GM18868 (cell line): Measurements from ENCODE around the gene IL23R.
A peak's percentile ranks its signal among the peaks of the same experiment; 100 is the strongest.

ENCODE experiments used
- ATAC-seq: cut with Tn5 transposase; IDR thresholded peaks from one replicate; pipeline ENCODE4 v1.9.1; 2021; ENCODE audit warnings: mild to moderate bottlenecking, moderate library complexity; ENCODE audit not compliant: unreplicated experiment

Gene IL23R

DNA sequence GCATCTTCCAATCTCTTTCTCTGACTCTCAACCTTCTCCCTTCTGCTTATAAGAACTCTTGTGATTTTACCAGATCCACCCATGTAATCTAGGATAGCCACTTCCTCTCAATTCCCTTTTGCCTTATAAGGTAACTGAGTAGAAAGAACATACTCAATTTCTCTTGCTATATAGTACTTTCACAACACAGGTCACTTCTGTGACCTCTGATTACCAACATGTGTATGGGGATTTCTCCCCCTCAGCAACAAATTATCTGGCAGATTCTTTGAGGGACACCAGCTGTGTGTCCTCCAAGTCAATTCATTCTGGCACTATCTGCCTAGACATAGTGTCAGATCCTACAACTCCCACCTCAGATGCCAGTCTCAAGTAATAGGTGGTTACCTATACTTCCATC lies 62.5 kb downstream of the IL23R start:
- no peak for ATAC-seq

DNA sequence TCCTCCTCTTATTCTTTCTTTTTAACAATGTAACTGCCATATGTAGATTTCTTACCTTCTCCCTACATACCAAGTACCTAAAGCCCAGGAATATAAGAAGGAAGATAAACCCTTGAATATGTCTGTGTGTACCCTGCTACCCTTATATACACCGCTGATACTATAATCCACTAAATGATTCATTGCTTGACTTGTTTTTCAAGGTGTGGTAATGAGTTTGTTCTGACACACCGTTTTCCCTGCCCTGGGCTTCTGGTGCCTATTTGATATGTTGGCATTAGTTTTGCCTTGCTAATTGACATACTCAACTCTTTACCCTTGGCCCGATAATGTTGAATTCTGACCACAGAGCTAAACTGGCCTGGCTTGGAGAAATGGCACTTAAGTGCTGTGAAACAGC lies 64.3 kb downstream of the IL23R start:
- no peak for ATAC-seq

DNA sequence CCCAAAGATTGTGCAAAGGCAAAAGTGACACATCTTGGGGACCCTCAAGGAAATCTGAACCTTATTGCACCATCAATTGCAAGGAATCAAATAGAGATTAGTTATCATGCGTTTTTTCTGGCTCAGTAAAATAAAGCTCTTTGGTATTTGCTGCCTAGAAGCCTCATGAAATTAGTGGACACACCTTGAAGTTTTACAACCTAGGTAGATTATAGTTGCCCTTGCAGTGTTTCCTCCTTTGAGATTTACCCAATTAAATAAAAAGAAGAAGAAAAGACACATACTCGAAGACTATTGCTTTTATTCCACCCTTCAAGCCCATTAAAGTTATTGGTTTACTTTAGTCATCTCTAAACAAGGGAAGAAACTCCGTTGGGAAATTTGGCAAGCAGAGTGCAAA lies 70.0 kb downstream of the IL23R start:
- ATAC-seq: no peak

DNA sequence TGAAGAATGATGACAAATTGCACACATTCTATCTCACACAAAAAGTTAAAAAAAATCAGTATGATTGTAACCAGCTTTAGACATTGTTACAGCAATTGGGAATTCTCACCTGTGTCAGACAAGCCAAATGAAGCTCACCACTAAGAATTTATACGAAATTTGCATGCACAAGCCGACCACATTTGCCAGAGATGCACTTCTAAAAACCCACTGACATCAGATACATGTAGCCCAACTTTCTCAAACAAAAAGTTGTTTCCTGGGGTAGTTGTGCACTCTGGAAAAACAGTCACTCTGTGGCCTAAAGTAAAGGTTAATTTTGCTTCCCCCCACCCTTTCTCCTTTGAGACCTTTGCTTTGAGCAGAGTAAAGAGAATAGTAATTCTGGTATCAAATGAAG lies 73.5 kb downstream of the IL23R start:
- no peak for ATAC-seq

DNA sequence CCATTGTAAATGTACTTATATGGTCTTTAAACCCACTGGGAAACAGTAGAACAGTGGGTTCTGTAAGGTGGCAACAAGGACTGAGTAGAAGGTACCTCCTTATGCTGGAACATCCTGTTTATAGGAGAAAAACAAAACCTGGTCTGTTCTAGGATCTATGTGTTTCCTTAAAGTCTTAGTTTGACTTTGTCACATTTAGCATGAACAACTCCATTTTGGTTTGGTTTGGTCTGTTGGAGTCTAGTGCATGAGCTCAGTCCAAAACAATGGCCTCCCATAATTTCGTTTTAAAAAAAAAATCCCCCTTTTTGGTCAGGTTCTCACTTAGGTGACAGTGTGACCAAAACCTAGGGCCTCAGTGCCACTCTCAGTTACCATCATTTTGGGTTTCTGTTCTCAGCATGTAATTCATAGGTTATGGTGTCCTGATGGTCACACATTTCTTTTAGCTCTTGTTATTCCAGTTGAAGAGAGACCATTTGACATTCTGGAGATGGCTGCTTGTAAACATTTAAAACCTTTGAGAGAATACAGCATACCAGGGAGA lies 75.0 kb downstream of the IL23R start:
- peak; percentile 57 for ATAC-seq

DNA sequence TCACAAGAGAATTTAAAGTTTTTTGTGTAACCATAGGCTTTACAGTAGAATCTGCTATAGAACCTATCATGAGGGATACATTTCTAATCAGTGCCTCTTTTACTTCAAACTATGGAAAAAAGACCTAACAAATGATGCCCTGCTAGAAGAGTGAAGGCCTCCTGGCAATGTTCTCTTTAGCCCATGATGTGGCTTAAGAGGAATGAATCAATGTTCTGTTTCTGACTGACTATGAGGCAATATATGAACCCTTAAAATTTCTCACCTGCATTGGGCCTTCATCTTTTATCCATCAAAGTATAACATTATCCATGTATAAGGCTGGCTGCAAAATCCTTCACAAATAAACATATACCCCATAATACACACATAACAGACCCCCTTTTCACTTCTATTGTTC lies 75.8 kb downstream of the IL23R start:
- ATAC-seq: no peak

DNA sequence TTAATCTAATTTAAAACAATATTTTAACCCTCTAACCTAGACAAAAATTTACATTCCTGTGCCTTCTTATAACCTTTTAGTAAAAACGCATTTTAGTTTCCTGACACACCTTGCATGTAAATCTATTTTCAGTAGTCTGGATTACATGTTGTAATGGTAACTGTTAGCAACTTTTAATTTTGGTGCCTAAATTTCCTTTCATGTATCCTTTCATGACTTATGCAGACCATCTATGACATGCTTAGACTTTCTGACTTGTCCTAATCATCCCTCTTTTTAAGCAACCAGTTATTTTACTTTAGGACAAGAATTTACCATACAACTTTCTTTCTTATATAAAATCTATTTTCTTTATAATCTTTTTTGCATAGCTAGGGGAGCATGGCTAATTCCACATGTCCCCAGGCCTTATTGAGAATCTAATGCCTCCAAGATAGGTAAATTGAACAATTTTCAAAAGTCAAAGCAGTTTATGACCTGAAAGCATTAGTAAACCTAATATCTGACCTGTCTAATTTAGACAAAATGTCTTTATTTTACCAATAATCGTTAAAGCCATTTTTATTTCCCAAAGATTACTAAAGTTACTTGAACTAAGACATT lies 83.9 kb downstream of the IL23R start:
- ATAC-seq: no peak

DNA sequence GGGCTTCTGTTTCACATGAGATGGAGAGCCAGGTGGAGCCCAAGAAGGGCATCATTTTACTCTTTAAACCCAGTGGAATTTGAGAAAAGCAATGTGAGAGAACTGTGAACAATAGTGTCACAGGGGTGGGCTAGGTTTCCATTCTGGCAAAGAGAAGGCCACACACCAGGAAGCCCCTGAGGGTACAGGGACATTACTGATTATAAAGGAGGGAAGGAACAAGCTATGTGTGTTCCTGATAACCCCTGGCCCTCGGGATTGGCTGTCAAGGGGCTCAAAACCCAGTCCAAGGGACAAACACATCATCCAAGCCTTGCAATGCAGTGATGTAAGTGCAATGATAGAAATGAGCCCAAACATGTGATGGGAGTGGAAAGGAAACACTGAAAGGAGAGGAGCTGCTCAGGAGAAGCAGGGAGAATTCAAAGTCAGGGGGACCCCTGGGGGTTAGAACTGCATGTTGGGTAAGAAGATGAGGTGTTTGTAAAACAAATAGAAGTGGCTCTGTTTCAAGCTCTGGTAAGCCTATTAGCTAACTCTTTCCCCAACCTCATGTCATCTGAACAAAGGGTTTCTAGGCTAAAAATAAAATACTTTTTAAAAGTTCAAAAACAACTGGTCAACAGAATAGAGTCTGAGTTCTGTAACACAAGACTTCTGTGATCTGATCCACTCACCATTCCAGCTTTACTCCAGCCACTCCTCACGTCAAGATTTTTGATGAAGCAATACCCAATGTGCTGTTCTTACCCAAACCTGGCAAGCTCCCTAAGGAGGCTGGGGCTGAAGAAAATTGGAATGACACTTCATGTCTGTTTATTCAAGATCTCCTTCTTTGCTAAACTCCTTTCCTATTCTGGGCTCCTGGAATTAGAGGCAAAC lies 90.3 kb downstream of the IL23R start:
- ATAC-seq: no peak

DNA sequence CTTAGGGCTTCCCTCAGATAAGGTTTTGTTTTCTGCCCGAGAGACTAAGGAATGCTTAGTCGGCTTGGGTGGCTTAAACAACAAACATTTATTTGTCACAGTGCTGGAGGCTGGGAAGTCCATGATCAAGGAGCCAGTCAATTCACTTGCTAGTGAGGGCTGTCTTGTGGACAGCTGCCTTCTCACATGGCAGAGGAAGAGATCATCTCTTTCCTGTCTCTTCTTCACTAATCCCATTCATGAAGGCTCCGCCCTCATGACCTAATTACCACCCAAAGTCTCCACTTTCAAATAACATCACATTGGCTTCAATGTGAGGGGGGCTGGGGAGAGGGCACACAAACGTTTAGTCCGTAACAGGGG lies 90.9 kb downstream of the IL23R start:
- ATAC-seq: no peak

DNA sequence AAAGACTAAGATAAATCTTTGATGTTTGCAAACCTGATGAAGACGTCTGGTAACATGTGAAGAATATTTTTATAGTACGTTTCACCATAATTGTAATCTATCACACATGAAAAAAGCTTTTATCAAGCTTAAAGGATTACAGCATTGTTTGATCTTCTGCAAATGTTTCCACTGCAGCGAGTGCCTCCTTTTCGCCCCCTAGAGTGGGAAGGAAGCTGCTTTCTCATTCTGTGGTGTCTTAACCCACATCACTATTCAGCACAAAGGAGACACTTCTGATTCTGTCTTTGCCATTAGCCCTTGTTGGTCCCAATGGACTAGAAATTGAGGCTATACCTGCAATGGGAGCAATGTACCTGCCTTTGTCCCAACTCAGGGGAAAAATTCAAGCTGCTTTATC lies 95.4 kb downstream of the IL23R start:
- no peak for ATAC-seq

DNA sequence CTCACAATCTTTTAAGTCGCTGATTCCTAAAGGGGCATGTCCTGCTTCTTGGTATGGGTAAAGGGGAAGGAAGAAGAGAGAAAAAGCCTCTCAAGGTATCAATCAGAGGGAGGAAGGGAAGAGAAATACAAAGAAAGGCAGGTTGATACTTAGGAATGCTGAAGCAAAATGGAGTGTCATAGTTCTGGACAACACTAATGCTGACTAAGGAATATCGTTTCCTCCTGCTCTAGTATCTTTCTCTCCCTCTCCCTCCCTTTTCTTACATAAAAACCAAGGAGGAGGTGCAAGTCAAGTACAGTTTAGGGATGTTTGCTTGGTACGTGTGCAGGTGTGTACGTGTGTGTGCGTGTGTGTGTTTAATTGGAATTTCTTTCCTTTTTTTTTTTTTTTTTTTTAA lies 96.5 kb downstream of the IL23R start:
- no peak for ATAC-seq

DNA sequence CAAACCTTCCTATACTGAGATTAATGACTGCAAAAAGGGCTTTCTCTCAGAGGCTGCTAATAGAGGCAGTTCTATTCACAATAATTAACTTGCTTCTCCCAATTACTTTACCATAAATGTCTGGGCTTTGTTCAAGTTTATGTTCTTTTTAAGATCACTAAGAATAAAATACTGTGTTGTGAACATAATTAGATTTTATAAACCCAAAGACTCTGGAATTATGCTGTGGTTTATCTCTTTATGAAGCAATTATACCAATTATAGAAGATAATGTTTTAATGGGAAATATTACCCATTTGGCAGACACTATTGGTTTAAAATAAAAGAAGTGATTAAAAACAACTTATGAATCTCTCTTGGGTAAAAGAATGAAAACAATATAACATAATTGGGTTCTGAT lies 97.9 kb downstream of the IL23R start:
- no peak for ATAC-seq

DNA sequence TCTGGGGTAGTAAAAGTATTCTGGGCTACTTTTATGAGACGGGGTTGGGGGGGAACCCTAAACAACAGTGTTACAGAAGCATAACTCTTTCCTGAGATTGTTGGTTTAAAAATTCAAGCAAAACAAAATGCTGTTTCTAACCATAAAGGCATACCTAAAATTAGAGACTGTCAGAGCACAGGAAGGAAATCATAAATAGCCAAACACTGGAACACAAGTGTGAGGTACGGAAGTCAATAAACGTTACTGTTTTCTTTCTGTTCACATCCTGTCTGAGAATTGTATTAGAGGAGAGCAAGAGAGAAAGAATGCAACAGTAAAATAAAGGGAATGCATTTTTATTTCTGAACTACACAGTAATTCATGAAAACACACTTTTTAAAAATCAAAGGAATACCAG lies 98.6 kb downstream of the IL23R start:
- ATAC-seq: peak; percentile 81

DNA sequence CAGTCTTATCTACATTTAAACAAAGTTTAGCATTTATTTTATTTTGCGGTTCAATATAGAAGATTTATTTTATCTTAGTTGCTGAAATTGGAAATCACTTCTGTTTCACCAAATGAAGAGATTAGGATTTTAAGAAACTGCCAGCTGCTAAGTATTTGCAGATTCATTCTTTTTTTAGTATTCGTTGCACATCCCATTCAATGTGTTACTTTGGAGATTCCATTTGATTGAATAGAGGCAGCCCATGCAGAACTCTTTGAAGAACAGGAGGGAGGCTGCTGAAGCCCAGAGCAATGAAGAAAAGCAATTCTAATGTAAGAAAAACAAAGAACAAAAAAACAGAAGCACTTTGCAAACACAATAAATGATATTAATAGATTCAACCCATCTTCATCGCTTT lies 102.8 kb downstream of the IL23R start:
- ATAC-seq: no peak

DNA sequence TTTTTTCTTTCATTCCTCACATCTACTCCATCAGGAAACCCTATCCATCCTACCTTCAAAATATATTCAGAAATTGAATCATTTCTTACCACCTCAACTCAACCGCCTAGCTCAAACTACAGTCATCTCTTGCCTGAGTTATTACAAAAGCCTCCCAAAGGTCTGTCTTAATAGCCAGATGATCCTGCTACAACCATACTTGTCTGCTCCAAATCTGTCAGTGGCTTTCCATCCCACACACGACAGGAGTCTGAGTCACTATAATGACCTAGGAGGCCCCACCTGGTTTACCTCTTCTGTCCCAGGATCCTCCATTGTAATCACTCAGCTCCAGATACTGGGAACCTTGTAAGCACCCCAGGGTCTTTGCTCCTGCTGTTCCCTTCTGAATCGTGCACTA lies 104.3 kb downstream of the IL23R start:
- no peak for ATAC-seq

DNA sequence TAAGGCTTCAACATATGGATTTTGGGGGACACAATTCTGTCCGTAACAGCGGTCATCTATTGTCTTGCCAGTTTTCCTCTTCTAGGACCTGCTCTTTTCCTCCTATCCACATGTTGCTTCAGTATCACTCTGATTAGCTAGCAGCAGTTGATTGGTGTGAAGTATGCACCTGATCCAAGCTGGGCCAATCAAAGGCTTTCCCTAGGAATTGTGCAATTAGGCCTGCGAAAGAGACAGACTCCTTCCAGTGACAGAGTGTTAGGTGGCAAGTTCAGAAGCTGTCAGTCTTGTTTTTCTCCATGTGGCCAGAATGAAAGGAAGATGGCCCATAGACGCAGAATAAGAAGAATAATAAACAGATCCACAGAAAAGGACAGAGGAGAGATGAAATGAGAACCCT lies 107.3 kb downstream of the IL23R start:
- no peak for ATAC-seq

DNA sequence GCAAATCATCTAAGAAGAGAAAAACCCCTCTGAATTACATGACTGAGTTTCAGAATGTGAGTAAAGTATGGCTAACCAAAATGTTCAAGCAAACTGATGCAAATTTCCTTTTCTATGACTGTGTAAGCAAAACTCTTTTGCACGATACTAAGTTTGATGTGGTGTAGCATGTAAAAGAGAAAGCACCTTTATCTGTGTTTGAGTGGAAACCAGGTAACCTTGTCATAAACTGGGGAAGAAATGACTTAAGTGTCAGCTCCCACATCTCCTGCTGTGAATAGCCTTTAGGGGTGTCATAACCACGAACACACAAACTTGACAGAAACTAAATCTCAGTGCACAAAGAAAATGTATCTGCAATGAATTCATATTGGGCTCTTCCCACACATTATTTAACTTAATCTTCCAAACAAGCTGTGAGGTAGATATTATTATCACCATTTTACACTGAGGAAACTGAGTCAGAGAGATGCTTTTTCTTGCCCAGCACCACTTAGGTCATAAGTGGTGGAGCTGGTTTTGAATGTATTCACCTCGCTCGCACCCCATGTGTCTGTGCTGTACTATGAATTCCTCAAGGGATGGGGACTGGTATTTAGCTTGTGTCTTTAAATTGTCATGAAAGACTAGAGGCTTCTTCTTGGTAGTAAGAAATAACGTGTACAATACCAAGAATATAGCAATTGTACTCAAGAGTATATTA lies 108.5 kb downstream of the IL23R start:
- ATAC-seq: peak; percentile 96

DNA sequence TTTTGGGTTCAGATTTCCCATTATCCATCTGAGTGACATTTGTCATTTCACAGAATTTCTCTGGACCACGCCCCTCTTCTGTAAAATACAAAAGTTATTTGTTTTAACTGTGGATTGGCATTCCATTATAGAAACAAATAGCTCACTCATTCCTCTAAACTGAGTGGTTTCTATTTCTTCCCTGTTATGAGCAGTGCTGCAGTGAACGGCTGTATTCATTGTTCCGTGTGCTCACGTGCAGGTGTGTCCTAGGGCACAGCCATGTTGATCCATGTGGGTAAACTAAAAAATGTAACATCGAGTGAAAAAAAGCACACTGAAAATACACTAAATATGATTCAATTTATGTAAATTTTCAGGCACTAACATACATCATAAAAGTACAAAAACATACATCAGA lies 114.4 kb downstream of the IL23R start:
- no peak for ATAC-seq

DNA sequence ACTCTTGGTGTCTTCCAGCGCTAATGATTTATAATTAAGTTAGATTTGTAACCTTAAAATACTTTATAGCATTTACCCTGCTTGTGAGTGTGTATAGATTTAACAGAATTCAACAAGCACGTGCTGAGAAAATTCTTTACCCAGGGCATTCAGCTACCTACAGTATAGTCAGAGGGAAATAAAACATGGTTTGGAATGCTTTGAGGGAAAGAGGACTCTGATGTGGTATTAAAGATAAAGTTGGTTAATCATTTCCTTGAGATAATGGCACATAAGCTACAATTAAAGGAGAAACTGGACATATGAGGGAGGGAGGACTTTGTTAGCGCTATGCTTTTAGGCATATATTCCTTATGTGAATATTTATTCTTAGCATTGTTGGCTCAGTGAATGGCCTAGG lies 115.0 kb downstream of the IL23R start:
- no peak for ATAC-seq

DNA sequence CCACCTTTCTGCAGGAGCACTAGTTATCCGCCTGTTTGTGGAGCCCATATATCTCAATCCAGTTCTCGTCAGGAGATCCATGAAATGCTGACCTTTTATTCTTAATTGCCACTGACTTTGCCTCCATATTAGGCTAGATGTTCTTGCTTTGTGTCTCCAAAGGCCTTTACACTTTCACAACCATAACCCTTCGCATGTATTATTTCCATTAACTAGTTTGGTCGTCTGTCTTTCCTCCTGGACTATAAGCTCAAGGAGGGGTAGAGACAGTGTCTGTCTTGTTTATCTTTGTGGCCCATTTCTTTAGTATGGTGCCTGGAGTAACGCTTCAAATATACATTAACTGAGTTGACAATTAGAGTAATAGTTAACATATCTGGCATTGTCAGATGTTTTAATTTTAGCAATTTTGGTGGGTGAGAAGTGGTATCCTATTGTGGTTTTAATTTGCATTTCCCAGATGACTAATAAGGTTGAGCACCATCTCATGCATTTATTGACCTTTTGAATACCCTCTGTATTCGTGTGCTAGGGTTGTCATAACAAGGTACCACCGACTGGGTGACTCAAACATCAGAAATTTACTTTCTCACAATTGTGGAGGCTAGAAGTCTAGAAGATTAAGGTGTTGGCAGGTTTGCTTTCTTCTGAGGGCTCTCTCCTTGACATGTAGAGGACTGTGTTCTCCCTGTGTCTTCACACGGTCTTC lies 119.7 kb downstream of the IL23R start:
- ATAC-seq: peak; percentile 86

DNA sequence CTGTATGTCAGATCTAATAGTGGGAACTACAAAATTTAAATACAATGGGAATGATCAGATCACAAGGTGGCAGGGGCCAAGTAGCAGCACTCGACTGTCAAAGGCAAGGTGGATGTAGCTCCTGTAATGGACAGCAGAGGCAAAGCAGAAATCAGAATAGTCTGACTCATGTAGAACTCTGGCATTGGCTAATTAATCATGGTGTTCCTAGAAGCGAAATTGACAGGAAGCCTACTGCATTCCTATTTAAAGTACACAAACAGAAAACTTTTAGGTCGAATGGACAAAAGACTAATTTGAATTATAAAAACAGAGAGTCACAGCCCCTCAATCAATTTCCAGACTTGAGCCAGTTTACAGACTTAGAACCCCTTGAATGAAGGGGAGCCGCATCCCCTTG lies 124.0 kb downstream of the IL23R start:
- no peak for ATAC-seq
